ENCODE measurements around the gene DUOXA2. TPM values are rescaled to one million over a fixed set of nuclear protein-coding genes. Genes with fewer than 3 reads are reported as not detected.

The DUOXA2 gene
- total and polyA plus RNA-seq, 2 experiments from 2014 or later, result not detected

GRCh38 chr15:45141386-45141785 lies 27.3 kb downstream of the DUOXA2 start:
- no peak for DNase-seq (ENCODE audit: low read depth in 1 of 2, low spot score in 1 of 2)
- no peak for TF ChIP-seq CTCF (IDR thresholded peaks at IDR 0.05; ENCODE audit: low read depth, low read length)
- Histone ChIP-seq H3K9me3 (ENCODE audit: low read depth) (no peaks in the 10 kb centered on the region), H3K4me3 (no peak overlapping the region), H3K4me1 (ENCODE audit: low read depth) (no peaks in the 10 kb centered on the region), H3K36me3 (no peaks in the 10 kb centered on the region), H3K27me3 (peaks cover 10% of the 10 kb centered on the region), H3K27ac (no peak overlapping the region)

- no peak for TF ChIP-seq CTCF (IDR thresholded peaks at IDR 0.05; ENCODE audit: low read depth, low read length)
- H3K4me3 ChIP-seq, result no peak overlapping the region
- no peaks in the 10 kb centered on the region for H3K36me3 ChIP-seq
- no peaks in the 10 kb centered on the region for H3K9me3 ChIP-seq (ENCODE audit: low read depth)
- no peak for DNase-seq (ENCODE audit: low read depth in 1 of 2, low spot score in 1 of 2)
- H3K27me3 ChIP-seq, result peaks cover 3% of the 10 kb centered on the region
- H3K27ac ChIP-seq, result no peak overlapping the region
- no peaks in the 10 kb centered on the region for H3K4me1 ChIP-seq (ENCODE audit: low read depth)
These were observed 28.9 kb downstream of the DUOXA2 start for GRCh38 chr15:45143056-45143455.

GRCh38 chr15:45143946-45144345 lies 29.8 kb downstream of the DUOXA2 start:
- H3K4me1 ChIP-seq (ENCODE audit: low read depth), result no peaks in the 10 kb centered on the region
- peaks cover 3% of the 10 kb centered on the region for H3K27me3 ChIP-seq
- DNase-seq (ENCODE audit: low read depth in 1 of 2, low spot score in 1 of 2), result no peak
- H3K36me3 ChIP-seq, result no peaks in the 10 kb centered on the region
- no peak overlapping the region for H3K4me3 ChIP-seq
- no peaks in the 10 kb centered on the region for H3K9me3 ChIP-seq (ENCODE audit: low read depth)
- TF ChIP-seq CTCF (IDR thresholded peaks at IDR 0.05; ENCODE audit: low read depth, low read length), result no peak
- H3K27ac ChIP-seq, result no peak overlapping the region

- TF ChIP-seq CTCF (IDR thresholded peaks at IDR 0.05; ENCODE audit: low read depth, low read length), result no peak
These were observed 30.6 kb downstream of the DUOXA2 start for GRCh38 chr15:45144775-45145174.

GRCh38 chr15:45146405-45146804 lies 32.3 kb downstream of the DUOXA2 start:
- no peaks in the 10 kb centered on the region for H3K36me3 ChIP-seq
- no peak for DNase-seq (ENCODE audit: low read depth in 1 of 2, low spot score in 1 of 2)
- H3K27ac ChIP-seq, result no peak overlapping the region
- no peak for TF ChIP-seq CTCF (IDR thresholded peaks at IDR 0.05; ENCODE audit: low read depth, low read length)
- H3K4me1 ChIP-seq (ENCODE audit: low read depth), result no peaks in the 10 kb centered on the region
- H3K27me3 ChIP-seq, result peaks cover 3% of the 10 kb centered on the region
- H3K9me3 ChIP-seq (ENCODE audit: low read depth), result no peaks in the 10 kb centered on the region
- no peak overlapping the region for H3K4me3 ChIP-seq

More at GRCh38 chr15:45144775-45145174, 30.6 kb downstream of the DUOXA2 start:
- H3K27me3 ChIP-seq, result peaks cover 3% of the 10 kb centered on the region
- DNase-seq (ENCODE audit: low read depth in 1 of 2, low spot score in 1 of 2), result no peak
- H3K4me3 ChIP-seq, result no peak overlapping the region
- H3K4me1 ChIP-seq (ENCODE audit: low read depth), result no peaks in the 10 kb centered on the region
- no peaks in the 10 kb centered on the region for H3K36me3 ChIP-seq
- no peaks in the 10 kb centered on the region for H3K9me3 ChIP-seq (ENCODE audit: low read depth)
- no peak overlapping the region for H3K27ac ChIP-seq

- DNase-seq (ENCODE audit: low read depth in 1 of 2, low spot score in 1 of 2), result no peak
- H3K9me3 ChIP-seq (ENCODE audit: low read depth), result no peaks in the 10 kb centered on the region
- no peak overlapping the region for H3K27ac ChIP-seq
- H3K4me1 ChIP-seq (ENCODE audit: low read depth), result no peaks in the 10 kb centered on the region
- H3K4me3 ChIP-seq, result no peak overlapping the region
- TF ChIP-seq CTCF (IDR thresholded peaks at IDR 0.05; ENCODE audit: low read depth, low read length), result no peak
- no peaks in the 10 kb centered on the region for H3K36me3 ChIP-seq
- peaks cover 3% of the 10 kb centered on the region for H3K27me3 ChIP-seq
These were observed 33.5 kb downstream of the DUOXA2 start for GRCh38 chr15:45147606-45148005.

Data from cardiac muscle cell (in vitro differentiated cells and primary cell).